IPS-15b (cell line): ENCODE results near the gene TIFAB.
"Not testable (repeated sequence)": the region's sequence is repeated elsewhere in the genome, so short reads cannot be mapped to it uniquely, and the experiment has no call there.

Source experiments
- H3K27me3 ChIP-seq: one replicate; pipeline ENCODE4 v1.6.1; 2013; ENCODE audit warnings: low read length; ENCODE audit not compliant: control insufficient read depth, insufficient read depth
- H3K36me3 ChIP-seq: one replicate; pipeline ENCODE4 v1.6.1; 2013; ENCODE audit warnings: low read length; ENCODE audit not compliant: control insufficient read depth, insufficient read depth
- H3K4me1 ChIP-seq: one replicate; pipeline ENCODE4 v1.6.1; 2013; ENCODE audit warnings: mild to moderate bottlenecking, low read length; ENCODE audit not compliant: control insufficient read depth, insufficient read depth
- H3K4me3 ChIP-seq: one replicate; pipeline ENCODE4 v1.5.1; 2013; ENCODE audit warnings: low read depth, low read length
- H3K9ac ChIP-seq: one replicate; pipeline ENCODE4 v1.6.1; 2013; ENCODE audit warnings: low read depth, mild to moderate bottlenecking, low read length
- H3K9me3 ChIP-seq: one replicate; pipeline ENCODE4 v1.6.1; 2013; ENCODE audit warnings: mild to moderate bottlenecking, low read length; ENCODE audit not compliant: control insufficient read depth, insufficient read depth

TIFAB gene

GRCh38 chr5:135452321-135453030, at the start of gene TIFAB:
TIFAB (minus strand) TSS chr5:135452351; CDS start chr5:135449939, 2,412 bp downstream.
- no peak within 1 kb of the TSS for H3K9ac ChIP-seq
- no peak within 1 kb of the TSS for H3K4me3 ChIP-seq
- H3K36me3 ChIP-seq: no peaks in the 10 kb centered on the region
- peaks cover 24% of the 10 kb centered on the region for H3K27me3 ChIP-seq
- peaks cover 4% of the 10 kb centered on the region for H3K4me1 ChIP-seq
- H3K9me3 ChIP-seq: no peaks in the 10 kb centered on the region

- Histone ChIP-seq H3K4me1 (no peaks in the 10 kb centered on the region), H3K9ac (no peak overlapping the region), H3K4me3 (no peak overlapping the region), H3K36me3 (no peaks in the 10 kb centered on the region), H3K27me3 (peaks cover 96% of the 10 kb centered on the region), H3K9me3 (no peaks in the 10 kb centered on the region)
These were observed 46.5 kb upstream of the TIFAB start for GRCh38 chr5:135498637-135498995.

- no peak overlapping the region for H3K4me3 ChIP-seq
- H3K9me3 ChIP-seq: no peaks in the 10 kb centered on the region
- H3K4me1 ChIP-seq: no peaks in the 10 kb centered on the region
- H3K27me3 ChIP-seq: peaks cover 96% of the 10 kb centered on the region
- H3K9ac ChIP-seq: no peak overlapping the region
- no peaks in the 10 kb centered on the region for H3K36me3 ChIP-seq
These were observed 46.0 kb upstream of the TIFAB start for GRCh38 chr5:135497971-135498636.

GRCh38 chr5:135495531-135495930, 43.4 kb upstream of the TIFAB start:
- H3K4me3 ChIP-seq, H3K9me3 ChIP-seq, H3K4me1 ChIP-seq, H3K9ac ChIP-seq, H3K36me3 ChIP-seq: not testable (repeated sequence)
- peaks cover 95% of the 10 kb centered on the region for H3K27me3 ChIP-seq

GRCh38 chr5:135494196-135494595, 42.0 kb upstream of the TIFAB start:
- peaks cover 13% of the 10 kb centered on the region for H3K4me1 ChIP-seq
- H3K27me3 ChIP-seq: peaks cover 98% of the 10 kb centered on the region

GRCh38 chr5:135493406-135494180, 41.4 kb upstream of the TIFAB start:
- Histone ChIP-seq H3K4me1 (peaks cover 13% of the 10 kb centered on the region), H3K4me3 (no peak overlapping the region), H3K36me3 (no peaks in the 10 kb centered on the region), H3K9ac (no peak overlapping the region), H3K27me3 (peaks cover 97% of the 10 kb centered on the region), H3K9me3 (no peaks in the 10 kb centered on the region)

More at GRCh38 chr5:135494196-135494595, 42.0 kb upstream of the TIFAB start:
- Histone ChIP-seq H3K4me3 (no peak overlapping the region), H3K9me3 (no peaks in the 10 kb centered on the region), H3K9ac (no peak overlapping the region), H3K36me3 (no peaks in the 10 kb centered on the region)

DNA sequence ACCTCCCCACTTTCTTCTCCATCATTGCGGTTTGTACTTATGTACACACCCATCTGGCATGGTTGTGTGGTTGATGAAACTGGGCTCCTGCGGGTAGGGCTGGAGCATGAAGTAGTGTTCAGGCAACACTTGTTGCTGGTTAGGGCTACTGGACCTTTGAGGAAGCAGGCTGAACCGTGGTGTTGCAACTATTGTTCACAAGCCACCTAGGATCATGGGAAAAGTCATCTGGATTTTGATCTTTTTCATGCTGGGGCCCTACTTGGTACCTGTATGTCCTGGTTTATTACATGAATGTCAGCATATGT, 40.1 kb upstream of the TIFAB start:
- Histone ChIP-seq H3K4me3 (no peak overlapping the region), H3K9ac (no peak overlapping the region), H3K9me3 (no peaks in the 10 kb centered on the region), H3K36me3 (no peaks in the 10 kb centered on the region), H3K4me1 (peaks cover 22% of the 10 kb centered on the region), H3K27me3 (peaks cover 97% of the 10 kb centered on the region)

GRCh38 chr5:135491552-135492318, 39.6 kb upstream of the TIFAB start:
- Histone ChIP-seq H3K9ac (no peak overlapping the region), H3K36me3 (no peaks in the 10 kb centered on the region), H3K4me3 (peak overlapping the region; percentile 50), H3K27me3 (peaks cover 97% of the 10 kb centered on the region), H3K9me3 (no peaks in the 10 kb centered on the region), H3K4me1 (peaks cover 22% of the 10 kb centered on the region)

DNA sequence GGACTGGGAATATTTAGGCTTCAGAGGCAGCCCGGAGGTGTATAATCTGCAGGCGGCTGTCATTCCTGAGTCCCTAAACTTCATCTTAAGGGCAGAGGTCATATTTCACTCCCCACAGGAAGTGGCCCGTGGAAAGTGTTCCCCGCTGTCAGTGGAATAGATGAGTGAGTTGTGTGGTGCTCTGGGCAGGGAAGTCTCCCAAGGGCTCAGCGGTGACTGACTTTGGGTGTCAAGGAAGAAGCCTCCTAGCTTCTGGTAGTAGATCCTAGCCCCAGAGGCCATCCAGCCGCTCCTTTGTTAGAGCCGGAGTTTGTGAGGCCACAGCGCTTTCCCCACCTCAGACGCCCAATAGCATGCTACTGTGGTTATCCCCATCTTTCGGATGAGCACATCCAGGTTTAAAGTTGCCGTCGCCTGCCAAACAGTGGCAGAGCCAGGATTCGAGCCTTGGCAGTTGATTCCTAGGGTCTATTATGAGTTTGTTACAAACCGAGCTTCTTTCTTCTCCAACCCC, 38.9 kb upstream of the TIFAB start:
- Histone ChIP-seq H3K4me3 (peak overlapping the region; percentile 50), H3K9me3 (no peaks in the 10 kb centered on the region), H3K4me1 (peaks cover 22% of the 10 kb centered on the region), H3K9ac (no peak overlapping the region), H3K36me3 (no peaks in the 10 kb centered on the region), H3K27me3 (peaks cover 97% of the 10 kb centered on the region)

DNA sequence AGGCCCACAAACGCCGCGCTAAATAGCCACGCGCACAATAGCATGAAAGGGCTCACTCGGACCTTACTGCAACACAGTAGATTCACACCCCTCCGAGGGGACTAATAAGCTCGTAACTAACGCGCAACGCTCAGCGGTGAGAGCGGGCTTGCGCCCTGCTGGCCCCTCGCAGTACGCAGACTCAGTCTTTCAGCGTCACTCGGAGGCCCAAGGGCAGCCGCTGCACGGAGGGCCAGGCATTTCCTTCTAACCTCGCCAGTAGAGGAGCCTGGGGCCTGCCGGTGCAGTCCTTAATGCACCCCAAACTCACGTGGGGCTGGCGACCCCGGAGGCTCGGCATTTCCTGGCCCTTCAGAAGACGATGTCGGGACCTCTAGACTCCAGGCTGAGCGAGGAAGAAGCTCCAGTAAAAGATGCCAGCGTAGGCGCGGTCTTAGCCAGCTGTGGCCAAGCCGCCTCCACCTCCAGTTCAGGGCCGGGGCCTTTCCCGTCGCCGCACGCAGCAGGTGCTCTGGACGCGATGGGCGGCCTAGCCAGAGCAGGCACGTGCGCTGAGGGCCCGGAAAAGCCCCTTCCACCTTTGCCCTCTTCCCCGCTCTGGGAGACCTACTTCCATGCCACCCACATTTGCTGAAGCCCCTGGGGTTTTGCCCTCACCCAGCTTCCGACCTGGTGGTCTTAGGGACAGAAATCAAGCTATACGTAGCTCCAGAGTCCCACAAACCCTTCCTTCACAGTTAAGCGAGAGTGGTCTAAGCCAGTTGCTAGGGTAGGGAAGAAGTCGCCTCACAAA, 38.3 kb upstream of the TIFAB start:
- peaks cover 22% of the 10 kb centered on the region for H3K4me1 ChIP-seq
- no peaks in the 10 kb centered on the region for H3K9me3 ChIP-seq
- peak overlapping the region; percentile 50 for H3K4me3 ChIP-seq
- H3K36me3 ChIP-seq: no peaks in the 10 kb centered on the region
- no peak overlapping the region for H3K9ac ChIP-seq
- H3K27me3 ChIP-seq: peaks cover 97% of the 10 kb centered on the region
